Spleen (tissue), 7 donors: ENCODE data around the gene FBP2.

Experiments used
- CTCF ChIP-seq, 11 experiments: fragments of 200-600 bp in 7 of 11; fragments of 450-650 bp in 4 of 11; sonication (generic) in 4 of 11; IDR thresholded peaks in 8 of 11; conservative IDR thresholded peaks in 3 of 11; 1 replicate in 7 of 11; 2 replicates in 4 of 11; pipeline versions ENCODE4 v1.4.0 to v1.8.0; 2016 to 2021; ENCODE audit warnings: antibody characterized with exemption in 11 of 11, inconsistent platforms in 4 of 11, mild to moderate bottlenecking in 1 of 11
- POLR2A ChIP-seq, 3 donors: fragments of 450-650 bp; IDR thresholded peaks; one replicate each; pipeline ENCODE4 v1.5.1; 2017; ENCODE audit warnings: antibody characterized with exemption in 3 of 3, mild to moderate bottlenecking in 1 of 3
- donor health status: DM: no; HTN: no; CAD: no; lungs with moderate emphysema.
- donor health status: DM: no; HTN: no; CAD: no.
- donor health status: DM: no; HTN: no; CAD: no.

GRCh38 chr9:94534901-94535300 is 58.7 kb downstream of the FBP2 start:
- TF ChIP-seq CTCF (IDR thresholded peaks at IDR 0.05 in 8 of 11, conservative IDR thresholded peaks at IDR 0.05 in 3 of 11), result no peak
- no peak for TF ChIP-seq POLR2A (IDR thresholded peaks at IDR 0.05)
